Fibroblast of lung (primary cell): ENCODE data around the gene BIVM.

Experiments
- CTCF ChIP-seq, 2 donors: IDR thresholded peaks in 1 of 2; conservative IDR thresholded peaks in 1 of 2; 1 replicate in 1 of 2; 2 replicates in 1 of 2; pipeline ENCODE4 v1.5.1; 2011 to 2012; ENCODE audit warnings: low read length in 2 of 2, control low read depth in 1 of 2, inconsistent platforms in 1 of 2, low read depth in 1 of 2, mild to moderate bottlenecking in 1 of 2
- EZH2 ChIP-seq: IDR thresholded peaks from 2 replicates; pipeline ENCODE4 v1.5.1; 2012; ENCODE audit warnings: low read length, control low read depth, mild to moderate bottlenecking; ENCODE audit errors: missing control alignments

- TF ChIP-seq CTCF (conservative IDR thresholded peaks at IDR 0.05 in 1 of 2, IDR thresholded peaks at IDR 0.05 in 1 of 2; ENCODE audit: low read depth in 1 of 2, low read length in 2 of 2) (no peak), EZH2 (no peak)
Measured at GRCh38 chr13:102863590-102863989, 64.7 kb downstream of the BIVM start.
